ENCODE data around the gene MRPL19.
A peak's percentile ranks its signal among the peaks of the same experiment; 100 is the strongest.

The MRPL19 gene

DNA sequence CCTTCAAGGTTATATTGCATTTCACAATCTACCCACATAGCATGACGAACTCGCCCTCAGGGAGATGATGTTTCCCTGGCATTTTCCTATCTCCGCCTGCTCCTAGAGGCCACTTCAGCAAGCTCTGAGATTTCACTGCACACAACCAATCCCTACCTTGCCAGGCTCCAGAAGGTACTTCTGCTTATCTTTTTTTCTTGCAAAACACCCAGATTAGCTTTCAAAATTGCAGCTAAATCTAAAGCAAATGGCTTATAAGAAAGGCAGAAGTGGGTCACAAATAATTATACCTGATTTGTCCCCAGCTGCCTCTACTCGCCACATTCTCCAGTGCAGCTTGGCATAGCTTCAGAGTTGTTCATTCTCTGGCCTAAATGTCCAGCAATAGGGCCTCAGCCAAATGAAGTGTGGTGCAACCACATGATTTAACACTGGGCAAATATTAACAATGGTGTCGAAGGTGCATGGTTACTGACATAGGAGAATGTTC lies 32.4 kb upstream of the MRPL19 start:
- no peak for DNase-seq (ENCODE audit: low read depth)
- TF ChIP-seq, protein P1, sequence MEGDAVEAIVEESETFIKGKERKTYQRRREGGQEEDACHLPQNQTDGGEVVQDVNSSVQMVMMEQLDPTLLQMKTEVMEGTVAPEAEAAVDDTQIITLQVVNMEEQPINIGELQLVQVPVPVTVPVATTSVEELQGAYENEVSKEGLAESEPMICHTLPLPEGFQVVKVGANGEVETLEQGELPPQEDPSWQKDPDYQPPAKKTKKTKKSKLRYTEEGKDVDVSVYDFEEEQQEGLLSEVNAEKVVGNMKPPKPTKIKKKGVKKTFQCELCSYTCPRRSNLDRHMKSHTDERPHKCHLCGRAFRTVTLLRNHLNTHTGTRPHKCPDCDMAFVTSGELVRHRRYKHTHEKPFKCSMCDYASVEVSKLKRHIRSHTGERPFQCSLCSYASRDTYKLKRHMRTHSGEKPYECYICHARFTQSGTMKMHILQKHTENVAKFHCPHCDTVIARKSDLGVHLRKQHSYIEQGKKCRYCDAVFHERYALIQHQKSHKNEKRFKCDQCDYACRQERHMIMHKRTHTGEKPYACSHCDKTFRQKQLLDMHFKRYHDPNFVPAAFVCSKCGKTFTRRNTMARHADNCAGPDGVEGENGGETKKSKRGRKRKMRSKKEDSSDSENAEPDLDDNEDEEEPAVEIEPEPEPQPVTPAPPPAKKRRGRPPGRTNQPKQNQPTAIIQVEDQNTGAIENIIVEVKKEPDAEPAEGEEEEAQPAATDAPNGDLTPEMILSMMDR (conservative IDR thresholded peaks at IDR 0.05; ENCODE audit: low read depth, low read length): no peak
- H3K4me3 ChIP-seq (ENCODE audit: low read depth, low read length): no peak overlapping the region

DNA sequence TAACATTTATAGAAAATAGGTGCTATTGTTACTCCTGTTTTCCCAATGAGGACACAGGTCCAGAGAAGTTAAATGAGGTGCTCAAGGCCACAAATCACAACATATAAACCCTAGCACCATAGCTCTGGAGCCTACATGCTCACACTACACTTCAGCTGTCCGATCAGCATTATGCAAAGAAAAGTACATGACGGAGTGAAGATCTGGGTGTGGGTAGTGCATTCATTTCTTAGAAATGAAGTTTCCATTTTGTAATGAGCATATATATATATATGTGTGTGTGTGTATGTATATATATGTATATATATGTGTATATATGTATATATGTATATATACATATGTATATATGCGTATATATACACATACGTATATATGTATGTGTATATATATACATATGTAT lies 30.2 kb upstream of the MRPL19 start:
- DNase-seq (ENCODE audit: low read depth): no peak
- TF ChIP-seq, protein P1 (conservative IDR thresholded peaks at IDR 0.05; ENCODE audit: low read depth, low read length): no peak
- H3K4me3 ChIP-seq (ENCODE audit: low read depth, low read length): no peak overlapping the region

DNA sequence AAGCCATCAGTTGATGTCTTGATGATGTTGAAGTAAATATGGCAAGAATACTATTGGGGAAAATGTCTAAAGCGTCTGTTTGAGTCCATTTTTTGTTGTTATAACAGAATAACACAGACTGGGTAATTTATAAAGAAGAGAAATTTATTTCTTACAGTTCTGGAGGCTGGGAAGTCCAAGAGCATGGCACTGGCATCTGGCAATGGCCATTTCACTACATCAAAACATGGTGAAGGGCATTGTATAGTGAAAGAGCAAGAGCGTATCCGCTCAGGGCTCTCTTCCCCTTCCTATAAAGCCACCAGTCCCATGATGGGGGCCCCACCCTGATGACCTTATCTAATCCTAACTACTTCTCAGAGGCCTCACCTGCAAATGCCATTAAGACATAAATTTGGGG lies 29.6 kb upstream of the MRPL19 start:
- no peak for DNase-seq (ENCODE audit: low read depth)
- no peak overlapping the region for H3K4me3 ChIP-seq (ENCODE audit: low read depth, low read length)
- TF ChIP-seq, protein P1 (conservative IDR thresholded peaks at IDR 0.05; ENCODE audit: low read depth, low read length): no peak

DNA sequence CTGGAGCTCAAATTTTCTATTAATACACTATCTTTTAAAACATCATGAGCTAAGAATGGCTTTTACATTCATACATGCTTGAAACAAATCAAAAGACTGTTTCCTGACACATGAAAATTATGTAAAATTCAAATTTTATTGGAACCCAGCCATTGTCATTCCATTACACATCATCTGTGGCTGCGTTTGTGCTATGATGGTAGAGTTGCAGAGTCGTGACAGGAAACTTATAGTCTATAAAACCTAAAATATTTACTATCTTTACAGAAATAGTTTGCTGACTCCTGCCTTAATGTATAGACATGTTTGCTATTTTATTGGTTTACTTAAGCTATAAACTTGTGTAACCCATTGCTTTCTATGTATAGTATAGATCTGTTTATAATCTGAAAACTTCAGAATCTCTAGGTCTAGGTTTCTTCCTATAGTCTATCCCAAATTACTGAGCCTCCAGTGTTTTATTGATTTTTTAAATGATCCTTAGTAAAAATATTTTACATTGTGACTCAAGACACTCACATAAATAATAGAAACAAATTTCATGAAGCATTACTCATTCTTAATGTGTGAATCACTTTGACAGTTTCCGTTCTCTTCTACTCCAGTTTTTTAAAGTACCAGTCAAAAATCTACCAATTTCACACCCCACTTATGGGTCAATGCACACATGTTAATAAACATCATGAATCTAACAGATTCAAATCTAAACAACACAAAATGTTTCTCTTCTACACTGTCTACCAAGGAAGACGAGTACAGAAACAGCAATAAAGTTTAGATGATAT lies 26.4 kb upstream of the MRPL19 start:
- H3K4me3 ChIP-seq (ENCODE audit: low read depth, low read length): no peak overlapping the region
- TF ChIP-seq, protein P1 (conservative IDR thresholded peaks at IDR 0.05; ENCODE audit: low read depth, low read length): no peak
- peak; percentile 31 for DNase-seq (ENCODE audit: low read depth)

GRCh38 chr2:75621228-75621627 lies 25.4 kb upstream of the MRPL19 start:
- no peak for DNase-seq (ENCODE audit: low read depth)
- H3K4me3 ChIP-seq (ENCODE audit: low read depth, low read length): no peak overlapping the region
- TF ChIP-seq, protein P1 (conservative IDR thresholded peaks at IDR 0.05; ENCODE audit: low read depth, low read length): no peak

DNA sequence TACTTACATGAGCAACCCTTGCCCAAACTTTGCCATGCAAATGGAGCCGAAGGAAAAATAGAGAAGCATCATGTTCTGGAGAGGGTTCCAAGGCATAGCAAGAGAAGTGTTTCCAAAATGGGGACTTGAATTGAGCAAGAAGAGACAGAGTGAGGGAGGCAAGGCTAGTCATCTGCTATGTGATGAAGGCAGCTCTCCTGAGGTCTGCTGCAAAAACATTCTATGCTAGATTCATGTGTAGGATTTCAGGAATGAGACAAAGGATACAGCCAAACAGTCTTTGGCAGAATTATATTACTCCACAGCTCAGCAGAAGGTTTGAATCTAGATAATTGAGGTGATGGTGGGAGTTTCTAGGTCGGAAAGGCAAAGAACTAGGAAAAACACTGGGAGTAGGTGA lies 24.1 kb upstream of the MRPL19 start:
- TF ChIP-seq, protein P1 (conservative IDR thresholded peaks at IDR 0.05; ENCODE audit: low read depth, low read length): no peak
- H3K4me3 ChIP-seq (ENCODE audit: low read depth, low read length): no peak overlapping the region

GRCh38 chr2:75622929-75623328 lies 23.7 kb upstream of the MRPL19 start:
- DNase-seq (ENCODE audit: low read depth): no peak
- H3K4me3 ChIP-seq (ENCODE audit: low read depth, low read length): no peak overlapping the region
- TF ChIP-seq, protein P1 (conservative IDR thresholded peaks at IDR 0.05; ENCODE audit: low read depth, low read length): no peak

More for the DNA sequence above, 24.1 kb upstream of the MRPL19 start:
- no peak for DNase-seq (ENCODE audit: low read depth)
